ENCODE data around the gene PGF.

Gene PGF

GRCh38 chr14:74920281-74920680, 35.1 kb downstream of the PGF start:
- Histone ChIP-seq H3K4me1 (ENCODE audit: control insufficient read depth, insufficient read depth, low read length) (peaks cover 24% of the 10 kb centered on the region), H3K27me3 (ENCODE audit: control insufficient read depth, insufficient read depth, low read length) (no peaks in the 10 kb centered on the region), H3K9ac (ENCODE audit: low read depth, low read length) (no peak overlapping the region), H3K4me2 (ENCODE audit: low read length) (no peak overlapping the region), H3K4me3 (ENCODE audit: low read length) (no peak overlapping the region), H3K36me3 (ENCODE audit: insufficient read depth, low read length) (no peaks in the 10 kb centered on the region), H3K9me3 (replicated peaks; ENCODE audit: low read length) (no peaks in the 10 kb centered on the region)

GRCh38 chr14:74919421-74920165, 35.8 kb downstream of the PGF start:
- H3K4me3 ChIP-seq (ENCODE audit: low read length) = no peak overlapping the region
- H3K4me2 ChIP-seq (ENCODE audit: low read length) = no peak overlapping the region

GRCh38 chr14:74918380-74918779, 37.0 kb downstream of the PGF start:
- no peak overlapping the region for H3K9ac ChIP-seq (ENCODE audit: low read depth, low read length)
- H3K9me3 ChIP-seq (replicated peaks; ENCODE audit: low read length) = no peaks in the 10 kb centered on the region
- no peaks in the 10 kb centered on the region for H3K36me3 ChIP-seq (ENCODE audit: insufficient read depth, low read length)
- H3K4me3 ChIP-seq (ENCODE audit: low read length) = no peak overlapping the region
- no peaks in the 10 kb centered on the region for H3K27me3 ChIP-seq (ENCODE audit: control insufficient read depth, insufficient read depth, low read length)
- peaks cover 27% of the 10 kb centered on the region for H3K4me1 ChIP-seq (ENCODE audit: control insufficient read depth, insufficient read depth, low read length)
- no peak overlapping the region for H3K4me2 ChIP-seq (ENCODE audit: low read length)

More at GRCh38 chr14:74919421-74920165, 35.8 kb downstream of the PGF start:
- H3K4me1 ChIP-seq (ENCODE audit: control insufficient read depth, insufficient read depth, low read length) = peaks cover 24% of the 10 kb centered on the region
- no peaks in the 10 kb centered on the region for H3K36me3 ChIP-seq (ENCODE audit: insufficient read depth, low read length)
- no peaks in the 10 kb centered on the region for H3K9me3 ChIP-seq (replicated peaks; ENCODE audit: low read length)
- H3K9ac ChIP-seq (ENCODE audit: low read depth, low read length) = no peak overlapping the region
- no peaks in the 10 kb centered on the region for H3K27me3 ChIP-seq (ENCODE audit: control insufficient read depth, insufficient read depth, low read length)

- no peaks in the 10 kb centered on the region for H3K27me3 ChIP-seq (ENCODE audit: control insufficient read depth, insufficient read depth, low read length)
- no peak overlapping the region for H3K4me3 ChIP-seq (ENCODE audit: low read length)
- no peak overlapping the region for H3K4me2 ChIP-seq (ENCODE audit: low read length)
- peaks cover 24% of the 10 kb centered on the region for H3K4me1 ChIP-seq (ENCODE audit: control insufficient read depth, insufficient read depth, low read length)
- no peaks in the 10 kb centered on the region for H3K9me3 ChIP-seq (replicated peaks; ENCODE audit: low read length)
- H3K9ac ChIP-seq (ENCODE audit: low read depth, low read length) = no peak overlapping the region
- H3K36me3 ChIP-seq (ENCODE audit: insufficient read depth, low read length) = no peaks in the 10 kb centered on the region
Observed at GRCh38 chr14:74917646-74918081, 37.7 kb downstream of the PGF start.

GRCh38 chr14:74917178-74917543, 38.2 kb downstream of the PGF start:
- Histone ChIP-seq H3K36me3 (ENCODE audit: insufficient read depth, low read length) (no peaks in the 10 kb centered on the region), H3K27me3 (ENCODE audit: control insufficient read depth, insufficient read depth, low read length) (no peaks in the 10 kb centered on the region), H3K4me1 (ENCODE audit: control insufficient read depth, insufficient read depth, low read length) (peaks cover 20% of the 10 kb centered on the region), H3K9ac (ENCODE audit: low read depth, low read length) (no peak overlapping the region), H3K4me2 (ENCODE audit: low read length) (no peak overlapping the region), H3K4me3 (ENCODE audit: low read length) (no peak overlapping the region), H3K9me3 (replicated peaks; ENCODE audit: low read length) (no peaks in the 10 kb centered on the region)

GRCh38 chr14:74915826-74916225, 39.6 kb downstream of the PGF start:
- Histone ChIP-seq H3K4me1 (ENCODE audit: control insufficient read depth, insufficient read depth, low read length) (peaks cover 20% of the 10 kb centered on the region), H3K9ac (ENCODE audit: low read depth, low read length) (no peak overlapping the region), H3K4me2 (ENCODE audit: low read length) (no peak overlapping the region), H3K36me3 (ENCODE audit: insufficient read depth, low read length) (no peaks in the 10 kb centered on the region), H3K27me3 (ENCODE audit: control insufficient read depth, insufficient read depth, low read length) (no peaks in the 10 kb centered on the region), H3K9me3 (replicated peaks; ENCODE audit: low read length) (no peaks in the 10 kb centered on the region), H3K4me3 (ENCODE audit: low read length) (no peak overlapping the region)

GRCh38 chr14:74915426-74915825, 40.0 kb downstream of the PGF start:
- Histone ChIP-seq H3K9me3 (replicated peaks; ENCODE audit: low read length) (no peaks in the 10 kb centered on the region), H3K9ac (ENCODE audit: low read depth, low read length) (no peak overlapping the region), H3K27me3 (ENCODE audit: control insufficient read depth, insufficient read depth, low read length) (no peaks in the 10 kb centered on the region), H3K4me3 (ENCODE audit: low read length) (no peak overlapping the region), H3K4me2 (ENCODE audit: low read length) (no peak overlapping the region), H3K4me1 (ENCODE audit: control insufficient read depth, insufficient read depth, low read length) (peaks cover 20% of the 10 kb centered on the region), H3K36me3 (ENCODE audit: insufficient read depth, low read length) (no peaks in the 10 kb centered on the region)

GRCh38 chr14:74913986-74914573, 41.3 kb downstream of the PGF start:
- Histone ChIP-seq H3K4me1 (ENCODE audit: control insufficient read depth, insufficient read depth, low read length) (peaks cover 11% of the 10 kb centered on the region), H3K36me3 (ENCODE audit: insufficient read depth, low read length) (no peaks in the 10 kb centered on the region), H3K9ac (ENCODE audit: low read depth, low read length) (no peak overlapping the region), H3K4me2 (ENCODE audit: low read length) (no peak overlapping the region), H3K4me3 (ENCODE audit: low read length) (no peak overlapping the region), H3K9me3 (replicated peaks; ENCODE audit: low read length) (no peaks in the 10 kb centered on the region), H3K27me3 (ENCODE audit: control insufficient read depth, insufficient read depth, low read length) (no peaks in the 10 kb centered on the region)

GRCh38 chr14:74913393-74913910, 41.9 kb downstream of the PGF start:
- Histone ChIP-seq H3K27me3 (ENCODE audit: control insufficient read depth, insufficient read depth, low read length) (no peaks in the 10 kb centered on the region), H3K4me1 (ENCODE audit: control insufficient read depth, insufficient read depth, low read length) (peaks cover 16% of the 10 kb centered on the region), H3K9ac (ENCODE audit: low read depth, low read length) (no peak overlapping the region), H3K36me3 (ENCODE audit: insufficient read depth, low read length) (no peaks in the 10 kb centered on the region), H3K4me2 (ENCODE audit: low read length) (no peak overlapping the region), H3K4me3 (ENCODE audit: low read length) (no peak overlapping the region), H3K9me3 (replicated peaks; ENCODE audit: low read length) (no peaks in the 10 kb centered on the region)

- Histone ChIP-seq H3K4me2 (ENCODE audit: low read length) (no peak overlapping the region), H3K9ac (ENCODE audit: low read depth, low read length) (no peak overlapping the region), H3K36me3 (ENCODE audit: insufficient read depth, low read length) (no peaks in the 10 kb centered on the region), H3K4me3 (ENCODE audit: low read length) (no peak overlapping the region), H3K27me3 (ENCODE audit: control insufficient read depth, insufficient read depth, low read length) (no peaks in the 10 kb centered on the region), H3K4me1 (ENCODE audit: control insufficient read depth, insufficient read depth, low read length) (peaks cover 16% of the 10 kb centered on the region), H3K9me3 (replicated peaks; ENCODE audit: low read length) (no peaks in the 10 kb centered on the region)
Observed at GRCh38 chr14:74912801-74913200, 42.6 kb downstream of the PGF start.

GRCh38 chr14:74912111-74912510, 43.3 kb downstream of the PGF start:
- no peaks in the 10 kb centered on the region for H3K27me3 ChIP-seq (ENCODE audit: control insufficient read depth, insufficient read depth, low read length)
- no peak overlapping the region for H3K9ac ChIP-seq (ENCODE audit: low read depth, low read length)
- no peak overlapping the region for H3K4me3 ChIP-seq (ENCODE audit: low read length)
- no peaks in the 10 kb centered on the region for H3K9me3 ChIP-seq (replicated peaks; ENCODE audit: low read length)
- peaks cover 12% of the 10 kb centered on the region for H3K4me1 ChIP-seq (ENCODE audit: control insufficient read depth, insufficient read depth, low read length)
- H3K36me3 ChIP-seq (ENCODE audit: insufficient read depth, low read length) = no peaks in the 10 kb centered on the region
- no peak overlapping the region for H3K4me2 ChIP-seq (ENCODE audit: low read length)

- Histone ChIP-seq H3K4me2 (ENCODE audit: low read length) (no peak overlapping the region), H3K9ac (ENCODE audit: low read depth, low read length) (no peak overlapping the region), H3K36me3 (ENCODE audit: insufficient read depth, low read length) (peaks cover 1% of the 10 kb centered on the region), H3K4me3 (ENCODE audit: low read length) (no peak overlapping the region), H3K9me3 (replicated peaks; ENCODE audit: low read length) (no peaks in the 10 kb centered on the region), H3K4me1 (ENCODE audit: control insufficient read depth, insufficient read depth, low read length) (peaks cover 12% of the 10 kb centered on the region), H3K27me3 (ENCODE audit: control insufficient read depth, insufficient read depth, low read length) (no peaks in the 10 kb centered on the region)
Observed at GRCh38 chr14:74911704-74912103, 43.7 kb downstream of the PGF start.

Measured in skeletal muscle satellite cell (primary cell).